DMS153 treated with DMSO at 0.1 percent for 48 hours (cell line): ENCODE measurements around the gene MAB21L4.

Experiments
- DNase-seq: peaks from one replicate; lab custom pipeline; 2025; ENCODE audit not compliant: unreplicated experiment; lab: John Stamatoyannopoulos, UW

MAB21L4 gene

GRCh38 chr2:240913810-240914644, 18.1 kb upstream of the MAB21L4 start:
- DNase-seq, result no peak

- DNase-seq, result no peak
Measured at GRCh38 chr2:240912878-240913809, 17.2 kb upstream of the MAB21L4 start.

DNA sequence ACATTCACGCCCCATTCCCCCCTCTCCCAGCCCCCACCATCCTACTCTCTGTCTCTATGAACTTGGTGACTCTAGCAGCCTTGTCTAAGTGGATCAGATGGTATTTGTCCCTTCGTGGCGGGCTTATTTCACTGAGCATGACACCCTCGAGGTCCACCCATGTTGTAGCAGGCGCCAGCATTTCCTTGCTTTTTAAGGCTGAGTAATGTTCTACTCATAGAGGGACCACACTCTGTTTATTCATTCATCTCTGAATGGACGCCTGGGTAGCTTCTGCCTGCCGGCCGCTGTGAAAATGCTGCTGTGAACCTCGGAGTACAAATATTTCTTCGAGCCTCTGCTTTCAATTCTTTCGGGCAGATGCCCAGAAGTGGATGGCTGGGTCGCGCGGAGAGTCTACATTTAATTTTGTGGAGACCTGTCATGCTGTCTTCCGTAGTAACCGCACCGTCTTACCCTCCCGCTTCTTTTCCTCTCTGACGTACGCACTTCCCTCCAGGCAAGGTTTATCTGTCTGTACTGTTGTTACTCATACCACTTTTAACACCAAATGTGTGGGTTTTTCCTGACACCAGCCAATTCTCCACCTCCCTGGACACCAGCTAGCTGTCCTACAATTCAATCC, 15.8 kb upstream of the MAB21L4 start:
- DNase-seq, result no peak

DNA sequence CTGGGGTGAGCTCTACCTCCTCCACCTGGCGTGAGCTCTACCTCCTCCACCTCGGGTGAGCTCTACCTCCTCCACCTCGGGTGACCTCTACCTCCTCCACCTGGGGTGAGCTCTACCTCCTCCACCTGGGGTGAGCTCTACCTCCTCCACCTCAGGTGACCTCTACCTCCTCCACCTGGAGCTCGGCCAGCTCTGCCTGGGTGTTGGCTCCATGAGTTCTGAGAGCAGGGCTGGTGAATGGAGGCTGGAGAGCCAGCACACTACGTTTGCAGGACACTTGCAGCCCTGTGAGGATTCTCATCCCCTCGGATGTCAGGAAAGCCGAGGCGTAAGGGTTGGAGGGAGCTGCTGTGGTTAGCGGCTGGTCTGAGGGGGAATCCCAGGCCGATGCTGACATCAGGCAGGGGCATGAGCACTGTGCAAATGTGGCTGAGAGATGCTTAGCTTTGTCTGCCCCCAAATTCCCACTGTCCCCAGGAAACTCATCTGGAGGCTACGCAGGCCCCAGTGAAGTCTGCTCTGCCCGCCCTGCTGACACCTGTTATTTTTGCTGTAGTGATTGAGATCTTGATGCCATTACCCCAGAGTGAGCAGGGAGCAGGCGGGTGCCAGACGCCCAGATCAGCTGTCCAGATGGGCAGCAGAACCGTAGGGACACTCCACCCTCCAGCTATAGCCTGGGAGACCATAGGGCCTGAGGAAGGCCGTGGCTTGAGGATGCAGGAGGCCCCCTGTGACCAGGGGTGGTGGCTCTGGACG, 13.4 kb upstream of the MAB21L4 start:
- no peak for DNase-seq

- no peak for DNase-seq
Measured at GRCh38 chr2:240906911-240907590, 11.1 kb upstream of the MAB21L4 start.

- no peak for DNase-seq
Measured at GRCh38 chr2:240906141-240906910, 10.4 kb upstream of the MAB21L4 start, which contains the start of gene CROCC2. Gene CROCC2 (plus strand): TSS chr2:240906336. CDS start chr2:240906514, 178 bp downstream.

DNA sequence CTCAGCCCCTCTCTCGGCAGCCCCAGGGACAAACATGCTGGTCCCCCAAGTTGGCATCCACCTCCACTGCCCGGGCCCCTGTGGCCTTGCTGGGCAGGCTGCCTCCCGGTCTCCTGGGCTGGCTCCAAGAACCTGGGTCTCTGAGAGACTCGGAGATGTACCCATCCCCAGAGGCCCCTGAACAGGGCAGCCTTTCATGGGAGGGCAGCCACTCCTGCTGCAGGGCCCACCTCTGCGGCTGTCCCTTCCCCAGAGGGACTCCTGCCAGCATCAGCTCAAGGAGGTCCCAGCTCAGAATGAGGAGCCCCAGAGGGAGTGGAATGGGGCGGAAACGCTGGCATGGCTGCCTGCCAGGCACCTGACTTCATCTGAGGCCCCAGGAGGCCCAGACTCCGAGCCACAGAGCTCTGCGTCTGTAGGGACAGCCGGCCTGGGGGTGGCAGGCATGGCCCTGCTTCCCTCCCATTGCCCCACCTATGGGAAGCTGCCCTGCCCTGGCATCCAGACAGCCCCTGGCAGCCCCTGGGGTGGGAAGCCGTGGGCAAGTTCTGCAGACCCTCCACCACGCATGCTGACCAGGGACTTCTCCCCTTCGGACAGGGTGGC, 9.3 kb upstream of the MAB21L4 start:
- DNase-seq, result peak; percentile 34

DNA sequence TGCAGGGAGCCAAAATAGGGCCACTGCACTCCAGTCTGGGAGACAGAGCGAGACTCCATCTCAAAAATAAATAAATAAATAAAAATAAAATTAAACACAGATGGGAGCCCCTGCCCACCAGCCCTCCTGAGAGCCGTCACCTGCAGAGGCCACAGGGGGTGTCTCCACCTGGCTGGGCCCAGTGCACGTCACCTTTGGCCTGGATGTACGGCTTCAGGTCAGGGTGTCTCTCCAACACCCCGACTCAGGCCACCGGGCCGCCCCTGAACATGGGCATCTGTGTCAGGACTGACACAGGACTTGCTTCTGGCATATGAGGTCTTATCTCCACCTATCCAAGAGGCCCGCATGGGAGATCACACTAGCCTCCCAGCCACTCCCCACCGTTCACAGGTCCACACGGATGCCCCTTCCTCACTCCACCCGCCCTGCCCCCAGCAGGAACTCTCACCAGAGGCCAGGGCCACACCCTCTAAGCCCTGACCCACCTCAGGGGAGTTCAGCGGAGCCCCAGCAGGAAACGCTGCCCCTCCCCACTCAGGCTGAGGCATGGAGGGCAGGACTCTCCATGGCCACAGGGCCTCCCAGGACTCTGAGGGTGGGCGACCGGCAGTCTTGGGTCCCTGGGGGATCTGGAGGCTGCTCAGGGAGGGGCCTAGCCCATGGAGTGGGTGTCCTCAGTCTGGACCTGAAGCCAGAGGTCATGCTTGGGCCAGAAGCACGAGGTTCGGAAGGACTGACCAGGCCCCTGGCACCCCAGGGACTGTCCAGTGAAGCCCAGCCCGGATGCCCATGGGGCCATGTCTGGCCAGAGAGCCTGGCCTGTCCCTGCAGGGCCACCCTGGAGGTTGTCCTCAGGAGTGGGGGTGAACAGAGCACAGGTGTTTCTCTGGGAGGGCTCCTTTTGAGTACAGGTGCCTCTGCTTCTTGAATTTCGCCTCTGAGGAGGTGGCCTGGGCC, 8.5 kb upstream of the MAB21L4 start:
- DNase-seq, result no peak

DNA sequence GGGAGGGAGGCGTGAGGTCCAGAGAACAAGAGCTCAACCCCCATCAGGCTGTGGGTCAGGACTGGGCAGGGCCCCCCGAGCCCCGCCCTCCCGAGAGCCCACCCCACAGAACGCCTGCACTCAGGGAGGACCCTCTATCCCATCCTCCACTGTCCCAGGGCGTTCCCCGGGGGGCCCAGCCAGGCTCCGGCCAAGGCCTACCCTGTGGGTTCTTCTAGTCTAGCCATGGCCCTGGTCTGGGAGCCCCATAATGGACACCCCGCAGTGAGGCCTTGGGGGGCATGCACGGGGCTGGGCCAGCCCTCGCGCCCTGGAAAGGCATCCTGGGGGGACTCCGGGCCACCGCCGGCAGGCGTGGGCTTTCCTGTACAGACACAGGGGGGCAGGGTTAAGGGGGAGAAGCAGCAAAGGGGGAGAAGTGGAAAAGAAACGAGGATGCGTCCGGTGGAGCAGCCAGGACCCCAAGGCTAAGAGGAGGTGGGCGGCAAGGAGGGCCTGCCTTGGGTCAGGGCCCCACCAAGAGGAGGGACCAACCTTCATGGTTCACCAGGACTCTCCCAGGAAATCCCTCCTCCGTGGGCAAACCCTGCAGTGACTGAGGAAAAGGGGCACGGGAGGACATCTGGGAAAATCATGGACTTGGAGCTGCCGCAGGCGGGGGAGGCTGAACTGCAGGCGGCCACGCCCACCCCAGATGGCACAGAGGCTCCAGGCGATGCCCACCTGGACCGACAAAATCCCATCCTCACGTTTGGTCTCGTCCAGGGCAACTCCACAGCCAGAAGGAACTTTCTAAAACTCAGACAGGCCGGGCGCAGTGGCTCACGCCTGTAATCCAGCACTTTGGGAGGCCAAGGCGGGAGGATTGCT, 7.5 kb upstream of the MAB21L4 start:
- no peak for DNase-seq

GRCh38 chr2:240902615-240903041, 6.7 kb upstream of the MAB21L4 start:
- DNase-seq, result no peak

DNA sequence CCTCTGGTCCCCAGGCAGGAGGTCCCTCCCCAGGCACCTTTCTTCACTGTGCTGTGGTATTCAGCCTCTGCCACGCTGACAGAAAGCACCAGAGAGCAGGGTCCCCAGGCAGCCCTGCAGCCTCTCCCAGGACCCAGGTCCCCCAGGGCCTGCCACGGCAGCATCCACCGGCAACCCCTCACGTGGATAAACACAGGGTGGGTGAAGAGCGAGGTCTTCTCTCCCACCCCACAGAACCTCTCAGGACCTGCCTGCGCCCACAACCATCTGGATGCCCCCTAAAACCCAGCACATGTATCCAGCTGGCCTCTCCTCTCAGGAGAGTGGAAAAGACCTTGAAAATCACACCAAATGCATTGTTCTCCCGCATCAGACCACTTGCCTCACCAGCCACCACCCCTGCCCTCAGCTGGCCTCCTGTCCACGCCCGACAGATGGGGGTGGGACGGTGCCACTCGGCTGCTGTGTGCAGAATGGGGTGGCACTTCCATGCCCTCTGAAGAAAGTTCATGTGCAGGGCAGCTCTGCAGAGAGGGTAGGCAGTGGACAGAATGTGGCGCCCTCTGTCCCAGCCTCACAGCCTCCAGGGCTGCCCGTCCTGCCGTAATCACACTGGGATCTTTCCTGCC, 6.1 kb upstream of the MAB21L4 start:
- DNase-seq, result no peak

DNA sequence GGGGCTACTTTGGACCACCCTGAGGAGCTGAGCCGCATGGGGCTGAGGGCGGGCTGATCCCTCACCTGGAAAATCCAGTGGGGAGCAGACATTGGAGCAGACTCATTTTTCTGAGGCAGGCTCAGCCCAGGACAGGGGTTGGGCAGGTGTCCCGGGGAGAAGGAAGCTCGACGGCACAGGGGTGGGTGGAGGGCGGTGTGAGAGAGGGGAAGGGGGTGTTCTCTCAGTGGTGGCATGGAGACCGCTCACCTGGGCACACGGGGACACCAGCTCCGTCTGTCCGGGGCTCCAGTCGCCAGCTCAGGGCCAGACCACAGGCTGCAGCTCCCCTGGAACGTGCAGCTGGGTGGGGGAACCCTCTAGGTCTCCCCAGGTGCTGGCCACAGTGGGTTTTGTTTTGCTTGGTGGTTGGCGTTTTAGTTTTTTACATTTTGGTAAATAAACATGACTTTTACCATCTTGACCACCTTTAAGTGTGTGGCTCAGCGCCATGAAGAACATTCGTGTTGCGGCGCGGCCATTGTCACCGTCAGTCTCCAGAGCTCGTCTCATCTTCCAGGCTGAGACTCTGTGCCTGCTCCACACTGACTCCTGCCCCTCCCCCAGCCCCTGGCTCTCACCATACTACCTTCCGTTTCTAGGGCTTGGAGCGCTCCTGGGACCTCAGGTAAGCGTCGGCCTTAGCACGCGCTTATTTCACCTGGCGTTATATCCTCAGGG, 4.3 kb upstream of the MAB21L4 start:
- no peak for DNase-seq

DNA sequence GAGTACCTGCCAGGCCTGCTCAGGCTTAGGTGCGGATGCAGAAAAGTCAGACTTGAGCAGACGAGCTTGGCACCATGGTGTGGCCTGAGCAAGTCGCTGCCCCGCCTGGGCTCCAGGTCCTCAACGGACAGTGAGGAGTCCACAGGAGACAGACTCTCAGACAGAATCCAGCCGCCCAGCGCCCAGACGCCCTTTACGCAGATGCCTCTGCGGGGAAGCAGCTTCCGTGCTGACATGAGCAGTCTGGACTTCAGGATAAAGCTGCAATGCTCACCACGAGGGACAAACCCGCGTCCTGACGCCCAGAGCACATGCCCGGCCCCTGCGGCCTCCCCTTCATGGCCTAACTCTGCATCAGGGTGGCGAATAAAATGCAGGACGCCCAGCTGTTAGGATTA, 3.5 kb upstream of the MAB21L4 start:
- DNase-seq, result no peak

DNA sequence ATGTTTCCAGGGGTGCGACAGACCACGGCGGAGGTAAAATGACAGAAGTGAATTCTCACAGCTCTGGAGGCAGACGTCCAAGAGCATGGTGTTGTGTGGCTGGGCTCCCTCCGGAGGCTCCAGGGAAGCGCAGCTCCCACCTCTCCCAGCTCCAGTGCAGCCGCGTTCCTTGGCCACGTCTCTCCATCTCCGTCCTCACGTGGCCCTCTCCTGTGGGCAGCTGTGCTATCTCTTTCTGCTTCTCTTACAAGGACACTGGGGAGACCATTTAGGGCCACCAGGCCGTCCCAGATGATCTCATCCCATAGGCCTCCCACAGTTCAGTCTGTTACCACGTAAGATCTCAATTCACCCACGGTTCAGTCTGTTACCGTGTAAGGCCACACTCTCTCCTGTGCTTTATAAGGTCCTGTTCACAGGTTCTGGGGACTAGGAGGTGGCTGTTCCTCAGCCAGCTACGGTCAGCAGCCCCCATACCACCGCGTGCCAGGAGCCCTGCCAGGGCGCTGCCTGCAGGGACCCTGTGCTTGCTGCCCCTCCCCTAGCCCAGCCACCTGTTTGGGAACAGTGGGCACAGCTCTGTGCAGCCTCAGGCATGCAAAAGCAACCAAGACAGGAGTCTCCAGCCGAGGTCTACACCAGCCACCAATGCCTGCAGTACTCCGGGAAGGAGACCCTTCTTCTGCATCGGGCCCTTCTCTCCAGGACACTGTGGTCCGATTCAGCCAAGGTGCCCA, 2.9 kb upstream of the MAB21L4 start:
- DNase-seq, result no peak

DNA sequence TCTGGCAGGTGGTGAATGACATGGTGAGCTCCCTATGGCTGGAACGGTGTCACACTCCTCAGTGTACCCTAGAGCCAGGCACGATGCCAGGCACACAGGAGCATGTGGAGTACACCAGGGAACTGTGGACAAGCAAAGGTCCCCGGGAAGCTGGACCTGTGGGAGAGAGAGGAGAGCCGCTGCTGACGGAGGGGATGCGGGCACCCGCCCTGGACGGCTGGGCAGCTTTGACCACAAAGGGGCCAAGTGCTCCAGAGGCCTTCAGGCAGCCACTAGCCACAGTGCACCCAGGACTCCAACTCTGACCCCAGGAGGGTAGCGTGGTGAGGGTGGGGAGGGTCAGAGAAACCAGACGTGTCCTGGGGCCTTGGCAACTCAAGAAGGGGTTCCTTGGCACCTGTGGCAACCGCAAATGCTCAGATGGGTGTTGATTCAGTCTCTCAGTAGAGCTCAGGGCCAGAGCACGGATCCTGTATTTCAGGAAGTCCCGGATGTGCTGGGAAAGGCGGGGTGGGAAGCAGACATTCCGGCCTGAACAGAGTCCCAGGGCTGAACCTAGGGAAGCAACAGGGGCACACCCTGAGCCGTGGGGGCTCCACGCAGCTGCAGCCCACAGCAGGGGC, 2.3 kb upstream of the MAB21L4 start:
- DNase-seq, result no peak
